Measurements from ENCODE around the gene SWI5.

The SWI5 gene

DNA sequence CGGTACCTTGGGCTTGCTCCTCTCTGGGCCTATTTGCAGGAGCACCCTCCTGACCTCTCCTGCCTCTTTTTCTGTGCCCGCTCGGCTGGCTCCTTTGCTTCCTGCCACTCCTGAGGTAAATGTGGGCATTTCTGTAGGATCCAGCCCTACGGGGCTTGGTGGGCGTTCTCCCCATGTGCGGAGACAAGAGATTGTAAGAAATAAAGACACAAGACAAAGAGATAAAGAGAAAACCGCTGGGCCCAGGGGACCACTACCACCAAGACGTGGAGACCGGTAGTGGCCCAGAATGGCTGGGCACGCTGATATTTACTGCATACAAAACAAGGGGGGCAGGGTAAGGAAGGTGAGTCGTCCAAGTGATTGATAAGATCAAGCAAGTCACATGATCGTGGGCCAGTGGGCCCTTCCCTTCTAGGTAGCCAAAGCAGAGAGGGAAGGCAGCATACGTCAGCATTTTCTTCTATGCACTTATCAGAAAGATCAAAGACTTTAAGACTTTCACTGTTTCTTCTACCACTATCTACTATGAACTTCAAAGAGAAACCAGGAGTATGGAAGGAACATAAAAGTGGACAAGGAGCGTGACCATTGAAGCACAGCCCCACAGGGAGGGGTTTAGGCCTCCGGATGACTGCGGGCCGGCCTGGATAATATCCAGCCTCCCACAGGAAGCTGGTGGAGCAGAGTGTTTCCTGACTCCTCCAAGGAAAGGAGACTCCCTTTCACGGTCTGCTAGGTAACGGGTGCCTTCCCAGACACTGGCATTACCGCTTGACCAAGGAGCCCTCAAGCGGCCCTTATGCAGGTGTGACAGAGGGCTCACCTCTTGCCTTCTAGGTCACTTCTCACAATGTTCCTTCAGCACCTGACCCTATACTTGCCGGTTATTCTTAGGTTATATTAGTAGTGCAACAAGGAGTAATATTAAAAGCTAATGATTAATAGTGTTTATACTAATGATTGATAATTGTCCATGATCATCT, 3.3 kb downstream of the SWI5 start:
- peak in 1 of 5 experiments; percentile 38 for DNase-seq

GRCh38 chr9:128280084-128280622, 4.1 kb downstream of the SWI5 start:
- DNase-seq = no peak

DNA sequence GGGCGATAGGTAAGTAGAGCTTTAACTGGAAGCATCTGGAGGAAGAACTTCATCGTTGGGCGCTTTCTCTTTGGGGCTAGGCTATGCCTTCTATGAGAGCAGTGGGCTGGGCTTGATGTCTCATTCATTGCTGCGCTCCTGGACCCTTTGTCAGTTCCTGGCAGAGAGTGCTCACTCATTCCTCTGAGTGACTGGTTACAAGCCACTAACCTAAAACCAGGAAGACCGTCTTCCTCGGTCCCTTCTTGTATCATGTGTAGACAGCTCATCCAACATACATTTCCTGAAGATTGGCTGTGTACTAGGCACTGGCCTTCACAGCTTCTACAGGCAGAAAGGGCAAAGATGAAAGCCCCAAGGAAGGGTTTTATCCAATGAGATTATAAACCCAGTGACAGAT, 6.4 kb downstream of the SWI5 start:
- DNase-seq = no peak

DNA sequence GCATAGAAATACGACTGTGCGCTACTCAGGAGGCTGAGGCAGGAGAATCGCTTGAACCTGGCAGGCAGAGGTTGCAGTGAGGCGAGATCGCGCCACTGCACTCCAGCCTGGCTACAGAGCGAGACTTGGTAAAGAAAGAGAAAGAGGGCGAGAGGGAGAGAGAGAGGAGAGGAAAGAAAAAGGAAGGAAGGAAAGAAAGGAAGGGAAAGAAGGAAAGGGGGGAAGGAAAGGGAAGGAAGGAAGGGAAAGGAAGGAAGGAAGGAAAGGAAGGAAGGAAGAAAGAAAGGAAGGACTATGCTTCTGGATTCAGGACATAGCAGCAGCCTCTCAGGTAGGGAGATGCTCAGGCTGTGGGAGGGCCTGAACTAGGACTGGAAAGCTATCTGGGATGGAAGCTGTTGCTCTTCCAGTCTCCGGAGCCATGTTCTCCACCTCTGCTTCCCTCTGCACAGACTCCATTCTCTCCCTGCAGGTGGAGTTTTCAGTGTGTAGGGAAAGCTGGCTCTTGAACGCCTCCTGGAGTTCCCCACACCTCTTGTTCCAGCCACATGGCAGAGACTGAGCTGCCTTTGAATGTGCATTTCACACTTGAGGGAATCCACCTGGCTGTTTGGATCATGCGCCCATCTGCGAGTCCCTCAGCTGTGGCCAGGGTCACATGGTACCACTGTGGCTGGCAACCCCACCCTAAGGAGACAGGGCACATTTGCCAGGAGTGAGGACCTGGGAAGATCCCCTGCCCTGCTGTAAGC, 9.1 kb downstream of the SWI5 start:
- DNase-seq = no peak

GRCh38 chr9:128286440-128286839, 10.4 kb downstream of the SWI5 start:
- DNase-seq = no peak

DNA sequence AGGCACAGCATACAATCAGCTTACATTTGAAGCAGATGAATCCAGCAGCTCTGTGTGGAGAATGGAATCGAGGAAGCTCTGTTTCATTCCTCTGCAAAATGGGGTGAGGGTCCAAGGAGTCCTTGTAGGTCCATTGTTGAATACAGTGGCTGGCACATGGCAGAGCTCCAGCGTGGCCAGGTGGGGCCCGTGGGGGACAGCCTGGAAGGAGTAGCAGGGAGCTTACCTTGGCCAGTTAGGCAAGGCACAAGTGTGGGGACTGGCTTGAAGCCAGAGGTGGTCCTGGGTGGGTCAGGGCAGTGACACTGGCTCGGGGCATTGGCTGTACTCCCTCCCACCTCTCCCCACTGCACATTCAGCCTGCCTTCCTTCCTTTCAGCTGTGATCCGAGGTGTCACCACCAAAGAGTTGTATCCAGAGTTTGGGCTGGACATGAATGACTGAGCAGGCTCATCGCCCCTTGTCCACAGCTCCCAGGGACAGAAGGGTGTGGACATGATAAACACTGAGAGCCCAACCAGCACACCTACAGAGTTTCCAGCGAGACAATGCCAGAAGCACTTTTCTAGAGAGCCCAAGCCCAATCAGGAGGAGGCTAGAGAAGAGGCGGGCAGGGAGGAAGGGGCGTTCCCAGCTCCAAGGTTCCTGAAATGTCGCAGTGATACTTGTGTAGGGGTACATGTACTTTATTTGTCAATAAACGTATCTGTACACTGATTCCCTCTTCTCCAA, 12.4 kb downstream of the SWI5 start:
- no peak for DNase-seq

- DNase-seq = no peak
Observed at GRCh38 chr9:128292009-128292408, 15.9 kb downstream of the SWI5 start.

DNA sequence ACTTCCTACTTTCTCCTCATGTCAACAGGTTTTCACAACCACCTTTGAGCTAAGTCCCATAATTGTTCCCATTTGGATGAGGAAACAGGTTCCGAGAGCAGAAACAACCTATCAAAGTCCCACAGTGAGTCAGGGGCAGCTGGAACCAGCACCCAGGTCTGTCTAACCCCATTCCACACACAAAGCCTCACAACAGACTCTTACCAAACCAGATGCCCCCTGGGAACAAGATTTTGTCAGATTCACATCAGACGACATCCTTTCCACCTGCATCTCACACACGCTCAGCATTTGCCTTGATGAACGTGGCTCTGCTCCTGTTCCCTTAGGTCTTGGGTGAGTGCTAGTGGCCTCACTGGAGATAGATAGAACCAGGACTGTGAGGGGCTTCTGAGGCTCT, 17.0 kb downstream of the SWI5 start:
- no peak for DNase-seq

GRCh38 chr9:128294142-128294541, 18.1 kb downstream of the SWI5 start:
- DNase-seq = no peak

DNA sequence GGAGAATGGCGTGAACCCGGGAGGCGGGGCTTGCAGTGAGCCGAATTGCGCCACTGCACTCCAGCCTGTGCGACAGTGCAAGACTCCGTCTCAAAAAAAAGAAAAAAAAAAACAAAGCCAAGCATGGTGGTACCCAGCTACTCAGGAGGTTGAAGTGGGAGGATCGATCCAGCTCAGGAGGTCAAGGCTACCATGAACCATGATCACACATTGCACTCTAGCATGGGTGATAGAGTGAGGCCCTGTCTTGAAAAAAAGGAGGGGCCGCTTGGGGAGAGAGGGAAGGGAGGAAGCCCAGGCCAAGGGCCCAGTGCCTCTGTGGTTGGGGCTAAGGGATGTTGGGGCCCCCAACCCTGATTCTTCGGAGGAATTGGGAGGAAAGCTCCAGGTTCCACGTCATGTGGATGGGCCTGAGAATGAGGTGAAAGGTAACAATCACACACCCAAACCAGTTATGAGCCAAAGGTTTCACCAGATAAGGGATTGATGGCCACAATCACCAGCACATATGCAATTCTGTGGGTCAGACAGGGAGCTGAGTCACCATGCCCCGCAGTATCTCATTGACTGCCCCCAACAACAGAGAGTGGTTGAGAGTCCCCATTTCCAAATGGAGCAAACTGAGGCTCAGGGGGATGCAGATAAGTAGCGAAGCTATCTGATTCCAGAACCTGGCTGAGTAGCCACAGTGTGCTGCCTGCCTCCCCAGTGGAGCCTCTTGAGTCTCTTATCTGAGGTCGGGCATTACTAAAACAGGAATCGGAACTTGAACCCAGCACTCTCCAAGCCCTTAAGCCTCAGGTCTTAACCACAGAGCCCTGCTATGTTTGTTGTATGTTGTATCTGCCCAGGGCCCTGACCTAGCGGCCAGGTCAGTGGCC, 20.5 kb downstream of the SWI5 start:
- DNase-seq = no peak

DNA sequence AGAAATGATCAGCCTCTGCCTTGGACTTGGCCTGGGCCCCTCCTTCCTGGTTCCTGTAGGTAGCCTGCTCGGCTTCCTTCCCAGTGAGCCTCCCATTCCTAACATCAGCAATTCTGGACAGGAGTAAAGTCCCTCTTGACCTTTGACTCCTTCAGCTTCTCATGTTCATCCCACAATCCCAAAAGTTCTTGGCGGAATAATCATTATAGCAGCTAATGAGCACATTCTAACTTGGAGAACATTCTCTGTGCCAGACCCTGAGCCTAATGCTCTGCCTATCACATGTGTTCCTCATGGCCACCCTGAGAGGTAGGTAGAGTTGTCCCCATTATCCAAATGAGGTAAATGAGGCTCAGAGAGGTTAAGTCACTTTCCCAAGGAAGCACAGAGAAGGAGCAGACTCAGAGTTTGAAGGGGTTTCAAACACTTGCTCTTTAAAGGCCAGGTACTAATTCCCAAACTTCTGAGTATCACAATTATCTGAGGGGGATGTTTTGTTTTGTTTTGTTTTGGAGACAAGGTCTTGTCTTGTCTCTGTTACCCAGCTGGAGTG, 21.2 kb downstream of the SWI5 start:
- no peak for DNase-seq

- no peak for DNase-seq
Observed at GRCh38 chr9:128298535-128299482, 22.7 kb downstream of the SWI5 start.

- no peak for DNase-seq
Observed at GRCh38 chr9:128304136-128304970, 28.3 kb downstream of the SWI5 start.

DNA sequence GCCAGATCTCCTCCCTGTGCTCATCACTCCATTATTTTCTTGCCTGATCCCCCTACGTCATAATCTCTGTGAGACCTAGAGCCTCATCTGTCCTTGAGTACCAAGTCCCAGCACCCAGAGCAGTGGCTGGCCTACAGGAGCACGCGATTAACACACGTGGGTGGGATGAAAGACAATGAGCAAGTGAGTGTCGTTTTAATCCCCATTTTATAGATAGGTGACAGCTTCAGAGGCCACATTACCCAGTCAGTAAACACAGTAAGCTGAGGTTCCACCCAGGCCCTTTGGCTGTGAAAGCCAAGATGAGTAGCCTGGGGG, 28.9 kb downstream of the SWI5 start:
- no peak for DNase-seq

- no peak for DNase-seq
Observed at GRCh38 chr9:128309551-128309950, 33.5 kb downstream of the SWI5 start.

GRCh38 chr9:128310461-128310860, 34.4 kb downstream of the SWI5 start:
- no peak for DNase-seq

GRCh38 chr9:128314697-128315096, 38.6 kb downstream of the SWI5 start:
- no peak for DNase-seq

GRCh38 chr9:128316421-128316820, 40.3 kb downstream of the SWI5 start:
- DNase-seq = no peak

GRCh38 chr9:128317629-128318028, 41.6 kb downstream of the SWI5 start:
- no peak for DNase-seq

DNA sequence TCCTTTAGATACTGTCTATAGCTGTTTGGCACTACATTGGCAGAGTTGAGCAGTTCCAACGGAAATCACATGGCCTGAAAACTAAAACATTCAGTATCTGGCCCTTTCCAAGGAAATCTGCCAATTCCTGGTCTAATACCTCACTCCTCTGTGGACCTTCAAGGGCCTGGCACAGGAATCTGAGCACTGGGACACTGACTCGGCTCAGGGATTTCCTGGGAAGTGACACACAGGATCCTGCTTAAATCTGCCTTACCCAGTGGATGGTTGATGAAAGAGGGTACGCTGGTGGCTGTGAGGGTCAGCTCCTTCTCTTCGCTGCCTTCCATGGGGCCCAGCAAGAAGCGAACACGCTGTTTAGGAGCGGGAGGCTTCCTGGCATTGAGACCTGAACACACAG, 45.3 kb downstream of the SWI5 start:
- DNase-seq = no peak
